ENCODE data around the gene MTRF1. TPM values are rescaled to one million over a fixed set of nuclear protein-coding genes. Genes with fewer than 3 reads are reported as not detected.

The MTRF1 gene
- polyA plus RNA-seq, 2 donors, result 7.7 to 13.7 TPM

DNA sequence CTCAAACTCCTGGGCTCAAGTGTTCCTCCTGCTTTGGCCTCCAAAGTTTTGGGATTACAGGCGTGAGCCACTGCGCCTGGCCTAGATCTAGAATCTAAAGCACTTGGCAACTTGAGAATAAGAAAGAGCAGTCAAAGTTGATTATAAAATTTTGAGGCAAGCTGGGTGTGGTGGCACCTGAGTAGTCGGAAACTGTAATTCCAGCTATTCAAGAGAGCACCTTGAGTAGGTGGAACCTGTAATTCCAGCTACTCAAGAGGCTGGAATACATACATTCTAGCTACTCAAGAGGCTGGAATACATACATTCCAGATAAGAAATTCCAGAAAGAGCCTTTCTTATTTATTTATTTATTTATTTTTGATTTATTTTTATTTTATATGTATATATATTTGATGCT lies 39.4 kb upstream of the MTRF1 start:
- no peaks in the 10 kb centered on the region for H3K27me3 ChIP-seq (ENCODE audit: control insufficient read depth in 1 of 2, insufficient read depth in 2 of 2, low read length in 2 of 2)
- H3K4me3 ChIP-seq (ENCODE audit: low read depth in 1 of 2, low read length in 2 of 2), result no peak overlapping the region
- no peaks in the 10 kb centered on the region for H3K36me3 ChIP-seq (ENCODE audit: control insufficient read depth in 2 of 2, insufficient read depth in 2 of 2, low read length in 1 of 2)
- H3K9me3 ChIP-seq (ENCODE audit: control insufficient read depth in 2 of 2, insufficient read depth in 1 of 2, low read depth in 1 of 2, low read length in 1 of 2), result no peaks in the 10 kb centered on the region
- H3K27ac ChIP-seq (ENCODE audit: low read depth in 2 of 2, low read length in 1 of 2), result no peak overlapping the region
- WGBS, 2 donors, result 79 to 84% methylated on average over 3 of the region's 3 CpGs
- no peaks in the 10 kb centered on the region for H3K4me1 ChIP-seq (ENCODE audit: control insufficient read depth in 2 of 2, insufficient read depth in 2 of 2, low read length in 1 of 2)

DNA sequence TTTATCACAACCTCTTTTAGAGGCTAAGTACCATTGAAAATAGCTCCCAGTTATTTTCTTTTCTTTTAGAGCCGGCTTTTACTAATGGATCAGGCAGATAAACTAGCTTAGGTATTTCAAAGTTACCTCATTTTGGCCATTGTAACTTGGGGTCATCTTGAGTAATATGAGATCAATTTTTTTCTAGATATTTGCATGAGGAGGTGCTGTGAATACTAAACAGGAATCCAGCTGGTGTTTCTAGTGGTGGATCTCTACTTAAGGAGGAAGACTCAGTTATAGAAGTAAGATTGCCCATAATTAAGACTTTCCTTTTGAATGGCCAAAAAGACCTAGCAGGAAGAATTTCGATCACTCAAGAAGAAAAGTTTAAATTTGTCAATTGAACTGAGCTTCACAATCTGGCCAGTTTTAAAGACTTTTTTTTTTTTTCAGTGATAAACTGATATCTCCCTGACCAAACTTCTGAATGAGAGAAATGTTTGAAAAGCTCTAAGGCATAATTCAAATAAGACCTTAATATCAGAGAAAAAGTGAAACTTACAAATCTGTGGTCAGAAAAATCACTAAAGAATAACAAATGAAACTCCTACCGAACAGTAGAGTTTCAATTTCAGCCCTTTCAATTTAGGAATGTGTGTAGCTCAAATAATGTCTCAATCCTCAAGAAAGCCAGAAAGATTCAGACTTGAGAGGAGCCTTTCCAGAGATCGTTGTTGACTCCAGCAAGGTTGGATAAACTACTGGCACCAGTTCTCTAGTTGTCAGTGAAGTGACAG lies 36.1 kb upstream of the MTRF1 start:
- Histone ChIP-seq H3K4me1 (ENCODE audit: control insufficient read depth in 2 of 2, insufficient read depth in 2 of 2, low read length in 1 of 2) (no peaks in the 10 kb centered on the region), H3K4me3 (ENCODE audit: low read depth in 1 of 2, low read length in 2 of 2) (no peak overlapping the region), H3K27ac (ENCODE audit: low read depth in 2 of 2, low read length in 1 of 2) (no peak overlapping the region), H3K36me3 (ENCODE audit: control insufficient read depth in 2 of 2, insufficient read depth in 2 of 2, low read length in 1 of 2) (no peaks in the 10 kb centered on the region), H3K9me3 (ENCODE audit: control insufficient read depth in 2 of 2, insufficient read depth in 1 of 2, low read depth in 1 of 2, low read length in 1 of 2) (no peaks in the 10 kb centered on the region), H3K27me3 (ENCODE audit: control insufficient read depth in 1 of 2, insufficient read depth in 2 of 2, low read length in 2 of 2) (no peaks in the 10 kb centered on the region)
- WGBS, 2 donors, result 86 to 88% methylated on average over 4 of the region's 4 CpGs

DNA sequence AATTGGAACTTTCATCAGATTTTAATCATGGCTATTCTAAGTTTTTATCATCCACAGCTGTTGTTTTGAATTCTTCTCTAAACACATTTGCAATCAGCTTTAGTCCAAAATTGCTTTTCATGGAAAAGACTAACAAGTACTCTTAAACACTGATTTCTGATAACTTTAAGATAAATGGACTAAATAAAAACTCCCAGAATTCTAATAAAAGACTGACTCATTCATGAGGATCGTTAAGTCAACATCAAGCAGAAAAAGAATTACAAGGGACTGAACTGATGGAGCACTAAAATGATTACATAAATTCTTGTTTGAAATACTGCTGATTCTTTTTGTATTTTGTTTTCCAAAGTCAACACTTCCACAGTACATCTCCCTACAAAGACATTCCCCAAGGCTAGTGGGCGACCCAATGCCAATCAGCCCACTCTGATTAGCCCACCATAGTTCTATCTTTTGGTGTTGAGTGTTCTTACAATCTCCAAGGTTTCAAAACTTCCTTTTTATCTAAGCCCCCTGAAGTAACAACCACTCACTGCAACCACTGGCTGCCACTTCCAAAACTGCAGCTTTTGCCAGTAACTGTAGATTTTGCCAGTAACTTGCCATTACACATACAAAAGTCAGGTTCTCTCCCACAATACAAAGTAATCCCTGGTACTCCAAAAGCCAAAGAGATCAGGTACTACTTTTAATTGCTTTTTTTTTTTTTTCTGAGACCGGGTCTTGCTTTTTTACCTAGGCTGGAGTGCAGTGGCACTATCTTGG lies 33.7 kb upstream of the MTRF1 start:
- no peaks in the 10 kb centered on the region for H3K9me3 ChIP-seq (ENCODE audit: control insufficient read depth in 2 of 2, insufficient read depth in 1 of 2, low read depth in 1 of 2, low read length in 1 of 2)
- H3K36me3 ChIP-seq (ENCODE audit: control insufficient read depth in 2 of 2, insufficient read depth in 2 of 2, low read length in 1 of 2), result no peaks in the 10 kb centered on the region
- H3K4me3 ChIP-seq (ENCODE audit: low read depth in 1 of 2, low read length in 2 of 2), result no peak overlapping the region
- no peaks in the 10 kb centered on the region for H3K4me1 ChIP-seq (ENCODE audit: control insufficient read depth in 2 of 2, insufficient read depth in 2 of 2, low read length in 1 of 2)
- no peaks in the 10 kb centered on the region for H3K27me3 ChIP-seq (ENCODE audit: control insufficient read depth in 1 of 2, insufficient read depth in 2 of 2, low read length in 2 of 2)
- 67 to 75% methylated on average over 3 of the region's 3 CpGs for WGBS, 2 donors
- no peak overlapping the region for H3K27ac ChIP-seq (ENCODE audit: low read depth in 2 of 2, low read length in 1 of 2)

DNA sequence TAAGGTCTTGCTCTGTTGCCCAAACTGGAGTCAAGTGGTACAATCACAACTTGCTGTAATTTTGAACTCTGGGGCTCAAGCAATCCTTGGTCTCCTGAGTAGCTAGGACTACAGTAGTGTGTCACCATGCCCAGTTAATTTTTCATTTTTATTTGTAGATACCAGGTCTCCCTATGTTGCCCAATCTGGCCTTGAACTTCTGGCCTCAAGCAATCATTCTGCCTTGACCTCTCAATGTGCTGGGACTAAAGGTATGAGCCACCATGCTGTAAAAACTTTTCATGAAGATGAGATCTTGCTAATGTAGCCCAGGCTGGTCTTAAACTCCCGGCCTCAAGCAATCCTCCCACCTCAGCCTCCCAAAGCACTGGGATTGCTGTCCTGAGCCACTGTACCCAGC lies 32.6 kb upstream of the MTRF1 start:
- no peaks in the 10 kb centered on the region for H3K4me1 ChIP-seq (ENCODE audit: control insufficient read depth in 2 of 2, insufficient read depth in 2 of 2, low read length in 1 of 2)
- no peak overlapping the region for H3K4me3 ChIP-seq (ENCODE audit: low read depth in 1 of 2, low read length in 2 of 2)
- WGBS, 2 donors, result 92 to 95% methylated on average over 1 of the region's 1 CpG
- no peaks in the 10 kb centered on the region for H3K27me3 ChIP-seq (ENCODE audit: control insufficient read depth in 1 of 2, insufficient read depth in 2 of 2, low read length in 2 of 2)
- no peak overlapping the region for H3K27ac ChIP-seq (ENCODE audit: low read depth in 2 of 2, low read length in 1 of 2)
- H3K9me3 ChIP-seq (ENCODE audit: control insufficient read depth in 2 of 2, insufficient read depth in 1 of 2, low read depth in 1 of 2, low read length in 1 of 2), result no peaks in the 10 kb centered on the region
- H3K36me3 ChIP-seq (ENCODE audit: control insufficient read depth in 2 of 2, insufficient read depth in 2 of 2, low read length in 1 of 2), result no peaks in the 10 kb centered on the region

DNA sequence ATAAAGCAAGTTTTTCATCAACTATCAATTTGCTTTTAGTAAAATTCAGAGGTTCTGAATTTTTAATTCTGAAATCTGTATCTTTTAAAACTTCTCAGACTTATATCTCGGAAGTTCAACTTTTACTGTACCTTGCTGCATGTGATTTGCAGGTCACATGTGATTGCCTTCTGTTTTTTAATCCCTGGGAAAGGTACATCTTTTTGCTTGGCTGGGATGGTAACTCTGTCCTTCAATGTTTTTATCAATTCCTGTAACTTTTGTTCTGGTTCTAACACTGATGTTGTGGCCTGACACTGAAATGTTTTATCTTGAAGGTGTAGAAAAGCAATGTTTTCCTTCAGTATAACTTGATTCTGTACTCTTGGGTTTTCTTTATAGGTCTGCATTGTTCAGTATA lies 31.5 kb upstream of the MTRF1 start:
- WGBS, 2 donors, result 96 to 97% methylated on average over 1 of the region's 1 CpG
- Histone ChIP-seq H3K4me1 (ENCODE audit: control insufficient read depth in 2 of 2, insufficient read depth in 2 of 2, low read length in 1 of 2) (no peaks in the 10 kb centered on the region), H3K4me3 (ENCODE audit: low read depth in 1 of 2, low read length in 2 of 2) (no peak overlapping the region)

DNA sequence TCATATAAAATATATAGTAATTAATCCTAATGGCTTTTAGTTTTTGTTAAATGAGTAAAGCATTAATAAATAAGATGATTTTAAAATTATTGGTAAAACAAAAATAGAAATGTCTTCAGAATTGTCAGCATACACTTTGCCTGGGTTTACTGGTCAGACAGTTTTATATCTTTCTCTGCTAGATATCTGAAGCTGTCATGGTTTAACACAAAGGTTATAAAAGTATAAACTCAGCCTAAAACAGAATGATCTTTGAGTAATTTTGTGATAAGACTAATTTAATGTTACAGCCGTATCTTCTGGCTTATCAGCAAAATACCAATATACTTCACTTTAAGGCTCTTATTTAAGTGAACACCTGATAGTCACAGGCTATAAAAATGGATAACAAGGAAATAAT lies 29.9 kb upstream of the MTRF1 start:
- H3K27me3 ChIP-seq (ENCODE audit: control insufficient read depth in 1 of 2, insufficient read depth in 2 of 2, low read length in 2 of 2), result no peaks in the 10 kb centered on the region
- H3K36me3 ChIP-seq (ENCODE audit: control insufficient read depth in 2 of 2, insufficient read depth in 2 of 2, low read length in 1 of 2), result no peaks in the 10 kb centered on the region
- no peak overlapping the region for H3K27ac ChIP-seq (ENCODE audit: low read depth in 2 of 2, low read length in 1 of 2)
- H3K9me3 ChIP-seq (ENCODE audit: control insufficient read depth in 2 of 2, insufficient read depth in 1 of 2, low read depth in 1 of 2, low read length in 1 of 2), result no peaks in the 10 kb centered on the region
- H3K4me1 ChIP-seq (ENCODE audit: control insufficient read depth in 2 of 2, insufficient read depth in 2 of 2, low read length in 1 of 2), result no peaks in the 10 kb centered on the region
- WGBS, 2 donors, result 80 to 91% methylated on average over 1 of the region's 1 CpG
- H3K4me3 ChIP-seq (ENCODE audit: low read depth in 1 of 2, low read length in 2 of 2), result no peak overlapping the region

More for the DNA sequence above, 31.5 kb upstream of the MTRF1 start:
- H3K36me3 ChIP-seq (ENCODE audit: control insufficient read depth in 2 of 2, insufficient read depth in 2 of 2, low read length in 1 of 2), result no peaks in the 10 kb centered on the region
- H3K9me3 ChIP-seq (ENCODE audit: control insufficient read depth in 2 of 2, insufficient read depth in 1 of 2, low read depth in 1 of 2, low read length in 1 of 2), result no peaks in the 10 kb centered on the region
- H3K27ac ChIP-seq (ENCODE audit: low read depth in 2 of 2, low read length in 1 of 2), result no peak overlapping the region
- H3K27me3 ChIP-seq (ENCODE audit: control insufficient read depth in 1 of 2, insufficient read depth in 2 of 2, low read length in 2 of 2), result no peaks in the 10 kb centered on the region

DNA sequence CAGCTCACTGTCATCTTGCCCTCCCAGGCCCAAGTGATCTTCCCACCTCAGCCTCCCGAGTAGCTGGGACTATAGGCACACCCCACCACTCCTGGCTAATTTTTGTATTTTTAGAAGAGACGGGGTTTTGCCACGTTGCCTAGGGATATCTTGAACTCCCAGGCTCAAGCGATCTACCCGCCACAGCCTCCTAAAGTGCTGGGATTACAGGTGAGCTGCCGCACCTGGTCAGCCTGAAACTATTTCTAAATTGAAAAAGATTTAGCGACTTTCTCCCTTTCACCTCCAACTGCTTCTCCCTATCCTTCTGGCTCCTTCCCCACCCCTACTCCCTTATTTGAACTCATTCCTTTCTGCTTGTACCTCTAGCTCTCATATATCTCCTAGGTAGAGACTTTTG lies 27.9 kb upstream of the MTRF1 start:
- WGBS, 2 donors, result 91 to 93% methylated on average over 7 of the region's 7 CpGs
- H3K9me3 ChIP-seq (ENCODE audit: control insufficient read depth in 2 of 2, insufficient read depth in 1 of 2, low read depth in 1 of 2, low read length in 1 of 2), result peaks cover 0 to 2% of the 10 kb centered on the region in 2 donors
- H3K36me3 ChIP-seq (ENCODE audit: control insufficient read depth in 2 of 2, insufficient read depth in 2 of 2, low read length in 1 of 2), result no peaks in the 10 kb centered on the region

DNA sequence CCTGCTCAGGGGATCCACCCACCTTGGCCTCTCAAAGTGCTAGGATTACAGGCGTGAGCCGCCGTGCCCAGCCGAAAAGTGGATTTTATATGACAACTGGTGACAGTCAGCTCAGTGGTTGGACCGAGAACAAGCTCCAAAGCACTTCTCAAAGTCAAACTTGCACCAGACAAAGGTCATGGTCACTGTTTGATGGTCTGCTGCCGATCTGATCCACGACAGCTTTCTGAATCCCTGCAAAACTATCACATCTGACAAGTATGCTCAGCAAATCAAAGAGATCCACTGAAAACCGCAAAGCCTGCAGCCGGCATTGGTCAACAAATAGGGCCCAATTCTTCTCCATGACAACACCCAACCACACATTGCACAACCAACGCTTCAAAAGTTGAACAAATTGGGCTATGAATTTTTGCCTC lies 26.1 kb upstream of the MTRF1 start:
- no peaks in the 10 kb centered on the region for H3K36me3 ChIP-seq (ENCODE audit: control insufficient read depth in 2 of 2, insufficient read depth in 2 of 2, low read length in 1 of 2)
- H3K27me3 ChIP-seq (ENCODE audit: control insufficient read depth in 1 of 2, insufficient read depth in 2 of 2, low read length in 2 of 2), result no peaks in the 10 kb centered on the region
- WGBS, 2 donors, result 89 to 93% methylated on average over 10 of the region's 10 CpGs
- H3K4me1 ChIP-seq (ENCODE audit: control insufficient read depth in 2 of 2, insufficient read depth in 2 of 2, low read length in 1 of 2), result no peaks in the 10 kb centered on the region
- H3K9me3 ChIP-seq (ENCODE audit: control insufficient read depth in 2 of 2, insufficient read depth in 1 of 2, low read depth in 1 of 2, low read length in 1 of 2), result peaks cover 0 to 2% of the 10 kb centered on the region in 2 donors
- H3K4me3 ChIP-seq (ENCODE audit: low read depth in 1 of 2, low read length in 2 of 2), result no peak overlapping the region
- H3K27ac ChIP-seq (ENCODE audit: low read depth in 2 of 2, low read length in 1 of 2), result no peak overlapping the region

More for the DNA sequence above, 27.9 kb upstream of the MTRF1 start:
- Histone ChIP-seq H3K4me3 (ENCODE audit: low read depth in 1 of 2, low read length in 2 of 2) (no peak overlapping the region), H3K27me3 (ENCODE audit: control insufficient read depth in 1 of 2, insufficient read depth in 2 of 2, low read length in 2 of 2) (no peaks in the 10 kb centered on the region), H3K27ac (ENCODE audit: low read depth in 2 of 2, low read length in 1 of 2) (no peak overlapping the region), H3K4me1 (ENCODE audit: control insufficient read depth in 2 of 2, insufficient read depth in 2 of 2, low read length in 1 of 2) (no peaks in the 10 kb centered on the region)

DNA sequence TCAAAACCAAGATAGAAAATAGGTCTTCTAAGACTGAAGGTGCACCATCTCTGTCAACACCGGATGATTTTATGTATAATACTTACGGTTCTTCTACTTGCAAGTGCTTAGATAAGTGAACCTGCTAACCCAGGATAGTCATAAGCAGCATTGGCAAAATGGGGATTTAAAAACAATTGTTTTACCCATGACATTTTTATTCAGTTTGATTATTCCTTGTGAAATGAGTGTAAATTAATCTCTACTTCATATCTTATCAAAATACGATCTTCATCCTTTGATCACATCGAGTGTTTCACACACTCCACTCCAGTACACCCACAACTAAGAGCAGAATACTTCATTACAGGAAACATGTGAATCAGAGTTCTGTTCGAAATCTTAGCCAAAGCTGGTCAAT lies 23.0 kb upstream of the MTRF1 start:
- H3K27ac ChIP-seq (ENCODE audit: low read depth in 2 of 2, low read length in 1 of 2), result no peak overlapping the region
- peaks cover 0 to 2% of the 10 kb centered on the region in 2 donors for H3K9me3 ChIP-seq (ENCODE audit: control insufficient read depth in 2 of 2, insufficient read depth in 1 of 2, low read depth in 1 of 2, low read length in 1 of 2)
- no peaks in the 10 kb centered on the region for H3K36me3 ChIP-seq (ENCODE audit: control insufficient read depth in 2 of 2, insufficient read depth in 2 of 2, low read length in 1 of 2)
- no peaks in the 10 kb centered on the region for H3K4me1 ChIP-seq (ENCODE audit: control insufficient read depth in 2 of 2, insufficient read depth in 2 of 2, low read length in 1 of 2)
- no peaks in the 10 kb centered on the region for H3K27me3 ChIP-seq (ENCODE audit: control insufficient read depth in 1 of 2, insufficient read depth in 2 of 2, low read length in 2 of 2)
- H3K4me3 ChIP-seq (ENCODE audit: low read depth in 1 of 2, low read length in 2 of 2), result no peak overlapping the region
- WGBS, 2 donors, result 88 to 89% methylated on average over 5 of the region's 5 CpGs
